Neural cell (in vitro differentiated cells): ENCODE results near the gene WFIKKN2. TPM values are rescaled to one million over a fixed set of nuclear protein-coding genes. Genes with fewer than 3 reads are reported as not detected.

ENCODE experiments used
- H2AFZ ChIP-seq: fragments of 200-600, 300-800 bp; sonication (generic), shearing (Covaris generic); 2 replicates; pipeline ENCODE4 v1.6.0; 2014; ENCODE audit warnings: low read depth, mild to moderate bottlenecking, antibody characterized with exemption, low read length, moderate library complexity
- H3F3A ChIP-seq: fragments of 200-600 bp; shearing (Covaris generic); 2 replicates; pipeline ENCODE4 v1.6.1; 2016; ENCODE audit warnings: mild to moderate bottlenecking, moderate library complexity, mixed read lengths, antibody characterized with exemption, low read length; ENCODE audit not compliant: insufficient read depth, poor library complexity, severe bottlenecking
- H3K27ac ChIP-seq: fragments of 200-600, 300-800 bp; sonication (generic), shearing (Covaris generic); 2 replicates; pipeline ENCODE4 v1.5.1; 2014; ENCODE audit warnings: mild to moderate bottlenecking, low read length, moderate library complexity
- H3K27me3 ChIP-seq: fragments of 300-800, 200-600 bp; sonication (generic), shearing (Covaris generic); 2 replicates; pipeline ENCODE4 v1.6.0; 2014; ENCODE audit warnings: mild to moderate bottlenecking, low read depth, low read length, moderate library complexity; ENCODE audit not compliant: insufficient read depth
- H3K36me3 ChIP-seq: fragments of 300-800, 200-600 bp; sonication (generic), shearing (Covaris generic); 2 replicates; pipeline ENCODE4 v1.5.1; 2014; ENCODE audit warnings: mild to moderate bottlenecking, antibody characterized with exemption, low read length, moderate library complexity; ENCODE audit not compliant: insufficient read depth
- H3K4me2 ChIP-seq: fragments of 300-800, 200-600 bp; sonication (generic), shearing (Covaris generic); 2 replicates; pipeline ENCODE4 v1.6.0; 2014; ENCODE audit warnings: mild to moderate bottlenecking, low read length
- H3K4me3 ChIP-seq: fragments of 300-800, 200-600 bp; sonication (generic), shearing (Covaris generic); 2 replicates; pipeline ENCODE4 v1.5.1; 2014; ENCODE audit warnings: mild to moderate bottlenecking, low read length, moderate library complexity
- H3K79me2 ChIP-seq: fragments of 200-600 bp; shearing (Covaris generic); replicated peaks from 2 replicates; pipeline ENCODE4 v1.6.0; 2014; ENCODE audit warnings: mild to moderate bottlenecking, low read length, moderate library complexity; ENCODE audit not compliant: insufficient read depth
- H3K9ac ChIP-seq: fragments of 300-800, 200-600 bp; sonication (generic), shearing (Covaris generic); 2 replicates; pipeline ENCODE4 v1.6.1; 2016; ENCODE audit warnings: mild to moderate bottlenecking, low read length, mixed read lengths
- H3K9me2 ChIP-seq: fragments of 200-600 bp; shearing (Covaris generic); 2 replicates; pipeline ENCODE4 v1.6.1; 2016; ENCODE audit warnings: mild to moderate bottlenecking, low read length, mixed read lengths; ENCODE audit not compliant: insufficient read depth
- H3K9me3 ChIP-seq: fragments of 200-600, 300-800 bp; sonication (generic), shearing (Covaris generic); 2 replicates; pipeline ENCODE4 v1.6.1; 2016; ENCODE audit warnings: mild to moderate bottlenecking, mixed run types, low read length, moderate library complexity, mixed read lengths
- H4K20me1 ChIP-seq: fragments of 200-600 bp; shearing (Covaris generic); 2 replicates; pipeline ENCODE4 v1.6.1; 2016; ENCODE audit warnings: mild to moderate bottlenecking, mixed run types; ENCODE audit not compliant: insufficient read depth
- CTCF ChIP-seq: fragments of 450-650 bp; IDR thresholded peaks from 2 replicates; pipeline ENCODE4 v1.5.1; 2014; ENCODE audit warnings: antibody characterized with exemption, mild to moderate bottlenecking, moderate library complexity; ENCODE audit not compliant: poor library complexity, severe bottlenecking
- EP300 ChIP-seq: fragments of 450-650 bp; conservative IDR thresholded peaks from 2 replicates; pipeline ENCODE4 v1.6.1; 2014; ENCODE audit warnings: antibody characterized with exemption, mild to moderate bottlenecking, moderate library complexity; ENCODE audit not compliant: poor library complexity, severe bottlenecking
- EZH2 ChIP-seq: fragments of 200-600, 300-800 bp; shearing (Covaris generic), sonication (generic); IDR thresholded peaks from 2 replicates; pipeline ENCODE4 v1.6.1; 2014; ENCODE audit warnings: antibody characterized with exemption, low read length, borderline replicate concordance, mild to moderate bottlenecking; ENCODE audit not compliant: insufficient read depth, poor library complexity, severe bottlenecking
- MXI1 ChIP-seq: fragments of 450-650 bp; conservative IDR thresholded peaks from 2 replicates; pipeline ENCODE4 v1.6.1; 2014; ENCODE audit warnings: antibody characterized with exemption, mild to moderate bottlenecking; ENCODE audit not compliant: poor library complexity, severe bottlenecking
- POLR2AphosphoS5 ChIP-seq: IDR thresholded peaks from 2 replicates; pipeline ENCODE4 v1.6.1; 2012
- RAD21 ChIP-seq: fragments of 450-650 bp; conservative IDR thresholded peaks from 2 replicates; pipeline ENCODE4 v1.6.1; 2014; ENCODE audit warnings: antibody characterized with exemption, mild to moderate bottlenecking, moderate library complexity
- SMC3 ChIP-seq: fragments of 450-650 bp; conservative IDR thresholded peaks from 2 replicates; pipeline ENCODE4 v1.6.1; 2014; ENCODE audit warnings: antibody characterized with exemption, mild to moderate bottlenecking, moderate library complexity; ENCODE audit not compliant: poor library complexity
- TAF1 ChIP-seq: IDR thresholded peaks from 2 replicates; pipeline ENCODE4 v1.6.1; 2012; ENCODE audit warnings: low read depth
- polyA plus RNA-seq: library from polyadenylated mRNA; depleted of rRNA; stranded (reverse); fragments of >200 nt; gene quantifications from 2 replicates; pipeline ENCODE4 v1.2.3, GENCODE V29; 2014
- TF ChIP-seq, protein P1 (sequence below): IDR thresholded peaks from 2 replicates; pipeline ENCODE4 v1.6.1; 2012; ENCODE audit warnings: borderline replicate concordance

WFIKKN2 gene
- polyA plus RNA-seq, 1 donor from 2014 or later: not detected

DNA sequence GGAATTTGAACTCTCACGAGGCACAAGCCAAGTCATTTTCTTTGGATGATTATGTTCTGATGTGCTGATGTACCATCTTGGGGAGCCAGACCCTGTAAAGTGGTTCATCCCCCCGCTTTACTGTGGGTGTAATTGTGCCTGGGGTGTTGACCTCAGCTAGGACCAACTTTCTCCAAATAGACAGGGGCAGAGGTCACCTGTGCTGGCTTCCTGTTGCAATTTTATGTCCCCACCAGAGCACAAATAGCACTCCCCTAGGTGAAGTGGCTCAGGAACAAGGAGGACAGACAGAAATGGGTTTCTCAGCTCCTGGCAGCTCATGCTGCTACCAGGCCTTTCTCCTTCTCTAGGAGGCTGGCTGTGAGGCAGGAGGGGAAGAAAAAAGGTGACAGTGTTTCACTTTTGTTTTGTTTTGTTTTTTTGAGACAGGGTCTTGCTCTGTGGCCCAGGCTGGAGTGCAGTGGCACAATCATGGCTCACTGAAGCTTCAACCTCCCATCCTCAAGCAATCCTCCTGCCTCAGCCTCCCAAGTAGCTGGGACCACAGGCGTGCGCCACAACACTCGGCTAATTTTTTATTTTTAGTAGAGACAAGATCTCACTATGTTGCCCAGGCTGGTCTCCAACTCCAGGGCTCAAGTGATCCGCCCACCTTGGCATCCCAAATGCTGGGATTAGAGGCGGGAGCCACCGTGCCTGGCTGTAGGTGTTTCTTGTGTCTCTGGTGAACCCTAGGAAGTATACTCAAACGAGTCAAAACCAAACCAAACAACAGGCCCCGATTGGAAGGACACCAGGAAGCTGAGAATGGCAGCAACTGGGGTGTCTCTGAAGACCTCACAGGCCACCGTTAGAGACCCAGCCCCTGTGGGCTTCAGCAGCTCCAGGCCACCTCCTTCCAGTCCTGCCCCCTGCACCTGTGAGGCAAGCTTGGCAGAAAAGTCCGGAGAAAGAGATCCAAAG lies 32.5 kb upstream of the WFIKKN2 start:
- Histone ChIP-seq H4K20me1 (no peaks in the 10 kb centered on the region), H2AFZ (no peak overlapping the region), H3K4me2 (no peak overlapping the region), H3K36me3 (no peaks in the 10 kb centered on the region), H3K27me3 (no peaks in the 10 kb centered on the region), H3K4me3 (no peak overlapping the region), H3K79me2 (no peaks in the 10 kb centered on the region), H3K9me3 (no peaks in the 10 kb centered on the region), H3K9me2 (no peaks in the 10 kb centered on the region), H3F3A (no peaks in the 10 kb centered on the region), H3K27ac (no peak overlapping the region), H3K9ac (no peak overlapping the region)
- TF ChIP-seq POLR2AphosphoS5: no peak
- TF ChIP-seq RAD21: no peak
- TF ChIP-seq, protein P1, sequence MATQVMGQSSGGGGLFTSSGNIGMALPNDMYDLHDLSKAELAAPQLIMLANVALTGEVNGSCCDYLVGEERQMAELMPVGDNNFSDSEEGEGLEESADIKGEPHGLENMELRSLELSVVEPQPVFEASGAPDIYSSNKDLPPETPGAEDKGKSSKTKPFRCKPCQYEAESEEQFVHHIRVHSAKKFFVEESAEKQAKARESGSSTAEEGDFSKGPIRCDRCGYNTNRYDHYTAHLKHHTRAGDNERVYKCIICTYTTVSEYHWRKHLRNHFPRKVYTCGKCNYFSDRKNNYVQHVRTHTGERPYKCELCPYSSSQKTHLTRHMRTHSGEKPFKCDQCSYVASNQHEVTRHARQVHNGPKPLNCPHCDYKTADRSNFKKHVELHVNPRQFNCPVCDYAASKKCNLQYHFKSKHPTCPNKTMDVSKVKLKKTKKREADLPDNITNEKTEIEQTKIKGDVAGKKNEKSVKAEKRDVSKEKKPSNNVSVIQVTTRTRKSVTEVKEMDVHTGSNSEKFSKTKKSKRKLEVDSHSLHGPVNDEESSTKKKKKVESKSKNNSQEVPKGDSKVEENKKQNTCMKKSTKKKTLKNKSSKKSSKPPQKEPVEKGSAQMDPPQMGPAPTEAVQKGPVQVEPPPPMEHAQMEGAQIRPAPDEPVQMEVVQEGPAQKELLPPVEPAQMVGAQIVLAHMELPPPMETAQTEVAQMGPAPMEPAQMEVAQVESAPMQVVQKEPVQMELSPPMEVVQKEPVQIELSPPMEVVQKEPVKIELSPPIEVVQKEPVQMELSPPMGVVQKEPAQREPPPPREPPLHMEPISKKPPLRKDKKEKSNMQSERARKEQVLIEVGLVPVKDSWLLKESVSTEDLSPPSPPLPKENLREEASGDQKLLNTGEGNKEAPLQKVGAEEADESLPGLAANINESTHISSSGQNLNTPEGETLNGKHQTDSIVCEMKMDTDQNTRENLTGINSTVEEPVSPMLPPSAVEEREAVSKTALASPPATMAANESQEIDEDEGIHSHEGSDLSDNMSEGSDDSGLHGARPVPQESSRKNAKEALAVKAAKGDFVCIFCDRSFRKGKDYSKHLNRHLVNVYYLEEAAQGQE: no peak
- TF ChIP-seq CTCF: no peak
- TF ChIP-seq TAF1: no peak
- no peak for TF ChIP-seq MXI1
- no peak for TF ChIP-seq EP300
- TF ChIP-seq SMC3: no peak
- no peak for TF ChIP-seq EZH2

DNA sequence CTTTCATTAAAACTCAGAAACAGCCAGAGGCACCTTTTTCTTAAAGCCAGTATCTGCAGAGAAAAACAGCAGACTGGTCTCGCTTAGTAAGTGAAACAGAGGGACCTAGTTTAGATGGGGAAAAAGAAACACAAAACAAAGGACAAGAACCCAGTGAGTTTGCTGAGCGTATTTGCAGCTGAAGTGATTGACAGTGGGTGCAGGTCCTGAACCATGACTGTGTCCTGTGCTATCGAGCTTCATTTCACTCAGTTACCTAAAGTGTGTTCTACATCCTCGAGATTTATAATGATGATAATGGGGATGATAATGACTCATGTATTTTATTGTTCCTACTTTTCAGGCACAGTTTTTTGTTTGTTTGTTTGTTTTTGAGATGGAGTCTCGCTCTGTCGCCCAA lies 31.7 kb upstream of the WFIKKN2 start:
- no peaks in the 10 kb centered on the region for H3K36me3 ChIP-seq
- no peaks in the 10 kb centered on the region for H4K20me1 ChIP-seq
- H3K9me2 ChIP-seq: no peaks in the 10 kb centered on the region
- TF ChIP-seq EZH2: no peak
- TF ChIP-seq MXI1: no peak
- TF ChIP-seq EP300: no peak
- TF ChIP-seq TAF1: no peak
- TF ChIP-seq, protein P1: no peak
- TF ChIP-seq POLR2AphosphoS5: no peak
- no peak for TF ChIP-seq SMC3
- TF ChIP-seq RAD21: no peak
- no peak for TF ChIP-seq CTCF
- no peak overlapping the region for H2AFZ ChIP-seq
- H3K9ac ChIP-seq: no peak overlapping the region
- H3K79me2 ChIP-seq: no peaks in the 10 kb centered on the region
- H3K4me3 ChIP-seq: no peak overlapping the region
- H3K4me2 ChIP-seq: no peak overlapping the region
- no peaks in the 10 kb centered on the region for H3F3A ChIP-seq
- no peaks in the 10 kb centered on the region for H3K27me3 ChIP-seq
- no peaks in the 10 kb centered on the region for H3K9me3 ChIP-seq
- H3K27ac ChIP-seq: no peak overlapping the region
